ENCODE results near the gene FUOM. TPM values are rescaled to one million over a fixed set of nuclear protein-coding genes. Genes with fewer than 3 reads are reported as not detected.

FUOM gene
- total and polyA plus RNA-seq, 2 experiments from 2014 or later, result 30.8 to 33.9 TPM

- ATAC-seq (no peak), DNase-seq (ENCODE audit: low spot score) (no peak)
- peaks cover 10% of the 10 kb centered on the region; the same call in 1 of the 2 replicates for H3K4me1 ChIP-seq (ENCODE audit: insufficient read depth)
- no peak overlapping the region for H3K27ac ChIP-seq (ENCODE audit: low read depth)
- no peak overlapping the region for H3K4me2 ChIP-seq
- H3F3A ChIP-seq (replicated peaks; ENCODE audit: low read depth), result peaks cover 18% of the 10 kb centered on the region
- H4K20me1 ChIP-seq (replicated peaks; ENCODE audit: insufficient read depth), result peaks cover 8% of the 10 kb centered on the region
- no peaks in the 10 kb centered on the region for H3K27me3 ChIP-seq (ENCODE audit: insufficient read depth)
- H3K4me3 ChIP-seq, result no peak overlapping the region
- H3K27ac Mint-ChIP-seq, result no peak overlapping the region
- TF ChIP-seq, protein P1, sequence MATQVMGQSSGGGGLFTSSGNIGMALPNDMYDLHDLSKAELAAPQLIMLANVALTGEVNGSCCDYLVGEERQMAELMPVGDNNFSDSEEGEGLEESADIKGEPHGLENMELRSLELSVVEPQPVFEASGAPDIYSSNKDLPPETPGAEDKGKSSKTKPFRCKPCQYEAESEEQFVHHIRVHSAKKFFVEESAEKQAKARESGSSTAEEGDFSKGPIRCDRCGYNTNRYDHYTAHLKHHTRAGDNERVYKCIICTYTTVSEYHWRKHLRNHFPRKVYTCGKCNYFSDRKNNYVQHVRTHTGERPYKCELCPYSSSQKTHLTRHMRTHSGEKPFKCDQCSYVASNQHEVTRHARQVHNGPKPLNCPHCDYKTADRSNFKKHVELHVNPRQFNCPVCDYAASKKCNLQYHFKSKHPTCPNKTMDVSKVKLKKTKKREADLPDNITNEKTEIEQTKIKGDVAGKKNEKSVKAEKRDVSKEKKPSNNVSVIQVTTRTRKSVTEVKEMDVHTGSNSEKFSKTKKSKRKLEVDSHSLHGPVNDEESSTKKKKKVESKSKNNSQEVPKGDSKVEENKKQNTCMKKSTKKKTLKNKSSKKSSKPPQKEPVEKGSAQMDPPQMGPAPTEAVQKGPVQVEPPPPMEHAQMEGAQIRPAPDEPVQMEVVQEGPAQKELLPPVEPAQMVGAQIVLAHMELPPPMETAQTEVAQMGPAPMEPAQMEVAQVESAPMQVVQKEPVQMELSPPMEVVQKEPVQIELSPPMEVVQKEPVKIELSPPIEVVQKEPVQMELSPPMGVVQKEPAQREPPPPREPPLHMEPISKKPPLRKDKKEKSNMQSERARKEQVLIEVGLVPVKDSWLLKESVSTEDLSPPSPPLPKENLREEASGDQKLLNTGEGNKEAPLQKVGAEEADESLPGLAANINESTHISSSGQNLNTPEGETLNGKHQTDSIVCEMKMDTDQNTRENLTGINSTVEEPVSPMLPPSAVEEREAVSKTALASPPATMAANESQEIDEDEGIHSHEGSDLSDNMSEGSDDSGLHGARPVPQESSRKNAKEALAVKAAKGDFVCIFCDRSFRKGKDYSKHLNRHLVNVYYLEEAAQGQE (IDR thresholded peaks at IDR 0.05; ENCODE audit: unreplicated experiment), result no peak
- TF ChIP-seq ETS1 (IDR thresholded peaks at IDR 0.05), result no peak
- no peak for TF ChIP-seq JUNB (IDR thresholded peaks at IDR 0.05; ENCODE audit: unreplicated experiment)
- TF ChIP-seq POLR2AphosphoS5 (IDR thresholded peaks at IDR 0.05; ENCODE audit: low read depth), result no peak
- TF ChIP-seq STAT1 (IDR thresholded peaks at IDR 0.05; ENCODE audit: unreplicated experiment), result no peak
- no peak for TF ChIP-seq ZNF114 (CRISPR knock-in tag; IDR thresholded peaks at IDR 0.05)
- H3K9me3 Mint-ChIP-seq, result peaks cover 2% of the 10 kb centered on the region; the same call in 2 of the 3 replicates
- peaks cover 4% of the 10 kb centered on the region for H3K4me1 Mint-ChIP-seq
- peaks cover 26% of the 10 kb centered on the region for H3K79me2 ChIP-seq (replicated peaks; ENCODE audit: insufficient read depth)
- H2AFZ ChIP-seq, result no peak overlapping the region
- no peaks in the 10 kb centered on the region for H3K9me2 ChIP-seq (ENCODE audit: insufficient read depth)
- H3K36me3 Mint-ChIP-seq (ENCODE audit: low read depth), result peaks cover 22% of the 10 kb centered on the region
- peaks cover 10% of the 10 kb centered on the region for H3K27me3 Mint-ChIP-seq (ENCODE audit: insufficient read depth, low read depth, poor library complexity)
- no peak overlapping the region for H3K4me3 Mint-ChIP-seq
- H3K36me3 ChIP-seq (ENCODE audit: insufficient read depth), result peaks cover 5% of the 10 kb centered on the region; the same call in 1 of the 2 replicates
These were observed 47.0 kb downstream of the FUOM start for GRCh38 chr10:133310789-133311188.

DNA sequence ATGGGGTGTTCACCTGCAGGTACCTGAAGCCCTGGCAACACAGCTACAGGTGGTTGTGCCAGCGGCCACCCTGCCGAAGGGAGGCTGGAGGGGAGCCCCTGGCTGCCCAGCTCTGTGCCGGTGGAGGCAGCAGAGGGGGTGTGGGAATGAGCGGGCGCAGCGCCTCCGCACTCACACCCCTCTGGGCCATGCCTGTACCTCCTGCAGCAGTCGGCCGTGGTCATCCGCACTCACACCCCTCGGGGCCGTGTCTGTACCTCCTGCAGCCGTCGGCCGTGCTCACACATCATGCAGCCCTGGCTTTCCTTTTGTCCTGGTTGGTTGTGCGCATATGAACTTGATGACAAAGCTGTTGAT, 47.4 kb downstream of the FUOM start:
- Histone ChIP-seq H2AFZ (no peak overlapping the region), H3K9me2 (ENCODE audit: insufficient read depth) (no peaks in the 10 kb centered on the region), H3K4me3 (no peak overlapping the region), H3K79me2 (replicated peaks; ENCODE audit: insufficient read depth) (peaks cover 30% of the 10 kb centered on the region), H3K4me2 (no peak overlapping the region), H3K27me3 (ENCODE audit: insufficient read depth) (no peaks in the 10 kb centered on the region), H3F3A (replicated peaks; ENCODE audit: low read depth) (peaks cover 18% of the 10 kb centered on the region), H3K27ac (ENCODE audit: low read depth) (no peak overlapping the region), H3K36me3 (ENCODE audit: insufficient read depth) (peaks cover 5% of the 10 kb centered on the region; the same call in 1 of the 2 replicates), H3K4me1 (ENCODE audit: insufficient read depth) (peaks cover 10% of the 10 kb centered on the region; the same call in 1 of the 2 replicates), H4K20me1 (replicated peaks; ENCODE audit: insufficient read depth) (peaks cover 12% of the 10 kb centered on the region)
- DNase-seq (ENCODE audit: low spot score) (no peak), ATAC-seq (no peak)
- H3K4me1 Mint-ChIP-seq, result peaks cover 4% of the 10 kb centered on the region
- H3K36me3 Mint-ChIP-seq (ENCODE audit: low read depth), result peaks cover 22% of the 10 kb centered on the region
- no peak overlapping the region for H3K4me3 Mint-ChIP-seq
- H3K27me3 Mint-ChIP-seq (ENCODE audit: insufficient read depth, low read depth, poor library complexity), result peaks cover 8% of the 10 kb centered on the region
- H3K9me3 Mint-ChIP-seq, result peaks cover 2% of the 10 kb centered on the region; the same call in 2 of the 3 replicates
- H3K27ac Mint-ChIP-seq, result no peak overlapping the region
- TF ChIP-seq ZNF331 (CRISPR knock-in tag; IDR thresholded peaks at IDR 0.05; ENCODE audit: low read depth), result no peak
- no peak for TF ChIP-seq ETS1 (IDR thresholded peaks at IDR 0.05)
- no peak for TF ChIP-seq EZH2 (IDR thresholded peaks at IDR 0.05; ENCODE audit: low read depth, unreplicated experiment)
- TF ChIP-seq POLR2AphosphoS5 (IDR thresholded peaks at IDR 0.05; ENCODE audit: low read depth), result no peak
- TF ChIP-seq STAT1 (IDR thresholded peaks at IDR 0.05; ENCODE audit: unreplicated experiment), result no peak
- no peak for TF ChIP-seq ZNF114 (CRISPR knock-in tag; IDR thresholded peaks at IDR 0.05)
- TF ChIP-seq CREB1 (CRISPR knock-in tag; IDR thresholded peaks at IDR 0.05; ENCODE audit: low read depth), result no peak
- TF ChIP-seq, protein P1 (IDR thresholded peaks at IDR 0.05; ENCODE audit: unreplicated experiment), result no peak
- no peak for TF ChIP-seq NANOG (IDR thresholded peaks at IDR 0.05; ENCODE audit: borderline replicate concordance)
- TF ChIP-seq EZH2phosphoT487 (IDR thresholded peaks at IDR 0.05; ENCODE audit: unreplicated experiment), result no peak
- TF ChIP-seq JUNB (IDR thresholded peaks at IDR 0.05; ENCODE audit: unreplicated experiment), result no peak
- TF ChIP-seq CTCF (conservative IDR thresholded peaks at IDR 0.05; ENCODE audit: low read depth in 2 of 2), result no peak

Data from GM23338 (cell line).